Suprapubic skin (tissue), 4 donors: ENCODE results near the gene CD37. TPM values are rescaled to one million over a fixed set of nuclear protein-coding genes. Genes with fewer than 3 reads are reported as not detected.

Source experiments
- DNase-seq, 2 donors: peaks; one replicate each; pipeline ENCODE4 v3.0.0-alpha.2; 2019; ENCODE audit warnings: low spot score in 2 of 2
- H3K27ac ChIP-seq: fragments of 200-600 bp; sonication (generic); one replicate; pipeline ENCODE4 v1.5.1; 2019
- H3K27me3 ChIP-seq: fragments of 200-600 bp; sonication (generic); one replicate; pipeline ENCODE4 v1.5.1; 2019
- H3K36me3 ChIP-seq: fragments of 200-600 bp; sonication (generic); one replicate; pipeline ENCODE4 v1.5.1; 2019
- H3K4me1 ChIP-seq: fragments of 200-600 bp; sonication (generic); one replicate; pipeline ENCODE4 v1.5.1; 2019
- H3K4me3 ChIP-seq: fragments of 200-600 bp; sonication (generic); one replicate; pipeline ENCODE4 v1.5.1; 2019; ENCODE audit warnings: mild to moderate bottlenecking
- H3K9me3 ChIP-seq: fragments of 200-600 bp; sonication (generic); one replicate; pipeline ENCODE4 v1.5.1; 2019
- EP300 ChIP-seq: sonication (generic); formaldehyde crosslinking; IDR thresholded peaks from one replicate; pipeline ENCODE4 v1.6.1; 2017; ENCODE audit warnings: antibody characterized with exemption
- POLR2A ChIP-seq, 2 donors: fragments of 450-650 bp; IDR thresholded peaks; one replicate each; pipeline ENCODE4 v1.6.1; 2017; ENCODE audit warnings: antibody characterized with exemption in 2 of 2, mild to moderate bottlenecking in 2 of 2, moderate library complexity in 2 of 2
- POLR2AphosphoS5 ChIP-seq, 3 donors: sonication (generic); formaldehyde crosslinking; IDR thresholded peaks; one replicate each; pipeline ENCODE4 v1.6.1; 2017; ENCODE audit warnings: antibody characterized with exemption in 3 of 3
- WGBS: methylation state at CpG from one replicate; pipeline ENCODE4 v1.1.5; 2018; 5-methylcytosine and 5-hydroxymethylcytosine counted together
- total RNA-seq, 4 donors: library from RNA; depleted of rRNA; stranded (reverse); fragments of >200 nt; gene quantifications; one replicate each; pipeline ENCODE4 v1.1.0, GENCODE V29; 2016
- TF ChIP-seq, protein P1 (sequence below), 2 donors: fragments of 200-600 bp in 1 of 2; fragments of 450-650 bp in 1 of 2; sonication (generic) in 1 of 2; IDR thresholded peaks; one replicate each; pipeline ENCODE4 v1.5.1; 2016 to 2019; ENCODE audit warnings: antibody characterized with exemption in 2 of 2, mild to moderate bottlenecking in 1 of 2, moderate library complexity in 1 of 2

Gene CD37
- total RNA-seq, 4 donors from 2014 or later: 2.9 to 25.7 (median 5.0) TPM

- H3K4me1 ChIP-seq: no peaks in the 10 kb centered on the region
- no peaks in the 10 kb centered on the region for H3K36me3 ChIP-seq
- DNase-seq: no peak
- no peak overlapping the region for H3K4me3 ChIP-seq
- TF ChIP-seq POLR2AphosphoS5 (IDR thresholded peaks at IDR 0.05) (no peak), EP300 (no peak), POLR2A (IDR thresholded peaks at IDR 0.05) (no peak)
- TF ChIP-seq, protein P1, sequence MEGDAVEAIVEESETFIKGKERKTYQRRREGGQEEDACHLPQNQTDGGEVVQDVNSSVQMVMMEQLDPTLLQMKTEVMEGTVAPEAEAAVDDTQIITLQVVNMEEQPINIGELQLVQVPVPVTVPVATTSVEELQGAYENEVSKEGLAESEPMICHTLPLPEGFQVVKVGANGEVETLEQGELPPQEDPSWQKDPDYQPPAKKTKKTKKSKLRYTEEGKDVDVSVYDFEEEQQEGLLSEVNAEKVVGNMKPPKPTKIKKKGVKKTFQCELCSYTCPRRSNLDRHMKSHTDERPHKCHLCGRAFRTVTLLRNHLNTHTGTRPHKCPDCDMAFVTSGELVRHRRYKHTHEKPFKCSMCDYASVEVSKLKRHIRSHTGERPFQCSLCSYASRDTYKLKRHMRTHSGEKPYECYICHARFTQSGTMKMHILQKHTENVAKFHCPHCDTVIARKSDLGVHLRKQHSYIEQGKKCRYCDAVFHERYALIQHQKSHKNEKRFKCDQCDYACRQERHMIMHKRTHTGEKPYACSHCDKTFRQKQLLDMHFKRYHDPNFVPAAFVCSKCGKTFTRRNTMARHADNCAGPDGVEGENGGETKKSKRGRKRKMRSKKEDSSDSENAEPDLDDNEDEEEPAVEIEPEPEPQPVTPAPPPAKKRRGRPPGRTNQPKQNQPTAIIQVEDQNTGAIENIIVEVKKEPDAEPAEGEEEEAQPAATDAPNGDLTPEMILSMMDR (IDR thresholded peaks at IDR 0.05): no peak
- H3K27me3 ChIP-seq: no peaks in the 10 kb centered on the region
- 90% methylated on average over 14 of the region's 16 CpGs for WGBS
- no peak overlapping the region for H3K27ac ChIP-seq
- peaks cover under 1% of the 10 kb centered on the region for H3K9me3 ChIP-seq
Observed at GRCh38 chr19:49374665-49375434, 39.6 kb downstream of the CD37 start.

- Histone ChIP-seq H3K4me1 (no peaks in the 10 kb centered on the region), H3K36me3 (no peaks in the 10 kb centered on the region), H3K9me3 (no peaks in the 10 kb centered on the region), H3K27me3 (no peaks in the 10 kb centered on the region), H3K4me3 (no peak overlapping the region), H3K27ac (no peak overlapping the region)
- TF ChIP-seq, protein P1 (IDR thresholded peaks at IDR 0.05): no peak
- TF ChIP-seq POLR2AphosphoS5 (IDR thresholded peaks at IDR 0.05): no peak
- no peak for TF ChIP-seq POLR2A (IDR thresholded peaks at IDR 0.05)
- TF ChIP-seq EP300: no peak
- 86% methylated on average over 3 of the region's 3 CpGs for WGBS
- DNase-seq: no peak
Observed at GRCh38 chr19:49378512-49378911, 43.3 kb downstream of the CD37 start.

DNA sequence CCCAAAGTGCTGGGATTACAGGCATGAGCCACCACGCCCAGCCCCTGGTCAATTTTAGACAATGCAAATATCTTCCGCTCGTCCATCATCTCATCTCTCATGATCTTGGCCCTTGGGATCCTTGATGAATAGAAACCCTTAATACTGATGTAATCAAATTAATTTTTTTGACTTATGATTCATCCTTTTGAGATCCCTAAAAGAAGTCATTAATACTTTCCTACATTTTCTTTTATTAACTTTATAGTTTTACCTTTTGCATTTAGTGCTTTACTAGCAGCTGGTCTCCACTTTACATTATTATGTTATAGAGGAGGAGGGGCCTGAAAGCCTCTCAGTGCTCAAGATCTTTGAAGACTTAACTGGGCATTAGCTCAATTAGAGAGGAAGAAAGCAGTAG is 45.2 kb downstream of the CD37 start:
- WGBS: 93% methylated on average over 3 of the region's 3 CpGs
- DNase-seq: no peak
- no peaks in the 10 kb centered on the region for H3K4me1 ChIP-seq
- no peaks in the 10 kb centered on the region for H3K36me3 ChIP-seq
- TF ChIP-seq EP300: no peak
- TF ChIP-seq POLR2AphosphoS5 (IDR thresholded peaks at IDR 0.05): no peak
- TF ChIP-seq, protein P1 (IDR thresholded peaks at IDR 0.05): no peak
- TF ChIP-seq POLR2A (IDR thresholded peaks at IDR 0.05): no peak
- no peak overlapping the region for H3K27ac ChIP-seq
- H3K9me3 ChIP-seq: no peaks in the 10 kb centered on the region
- H3K4me3 ChIP-seq: no peak overlapping the region
- no peaks in the 10 kb centered on the region for H3K27me3 ChIP-seq

- Histone ChIP-seq H3K4me1 (no peaks in the 10 kb centered on the region), H3K27me3 (peaks cover 2% of the 10 kb centered on the region), H3K9me3 (no peaks in the 10 kb centered on the region), H3K4me3 (no peak overlapping the region), H3K36me3 (no peaks in the 10 kb centered on the region), H3K27ac (no peak overlapping the region)
- WGBS: 93% methylated on average over 5 of the region's 5 CpGs
- TF ChIP-seq, protein P1 (IDR thresholded peaks at IDR 0.05): no peak
- TF ChIP-seq POLR2AphosphoS5 (IDR thresholded peaks at IDR 0.05): no peak
- TF ChIP-seq POLR2A (IDR thresholded peaks at IDR 0.05): no peak
- no peak for TF ChIP-seq EP300
- no peak for DNase-seq
Observed at GRCh38 chr19:49382639-49383038, 47.4 kb downstream of the CD37 start.

GRCh38 chr19:49383599-49383998 is 48.4 kb downstream of the CD37 start:
- WGBS: 71% methylated on average over 1 of the region's 1 CpG
- no peaks in the 10 kb centered on the region for H3K9me3 ChIP-seq
- TF ChIP-seq EP300 (no peak), POLR2AphosphoS5 (IDR thresholded peaks at IDR 0.05) (no peak), POLR2A (IDR thresholded peaks at IDR 0.05) (no peak)
- TF ChIP-seq, protein P1 (IDR thresholded peaks at IDR 0.05): no peak
- no peak for DNase-seq
- peaks cover 8% of the 10 kb centered on the region for H3K27me3 ChIP-seq
- H3K27ac ChIP-seq: no peak overlapping the region
- no peak overlapping the region for H3K4me3 ChIP-seq
- no peaks in the 10 kb centered on the region for H3K36me3 ChIP-seq
- no peaks in the 10 kb centered on the region for H3K4me1 ChIP-seq
